Endodermal cell (in vitro differentiated cells): ENCODE measurements around the gene SCIMP. TPM values are rescaled to one million over a fixed set of nuclear protein-coding genes. Genes with fewer than 3 reads are reported as not detected.

Experiments used
- DNase-seq: peaks from one replicate; pipeline ENCODE4 v3.0.0-alpha.2; 2017
- H3K27ac ChIP-seq: 2 replicates; pipeline ENCODE4 v1.5.1; 2013; ENCODE audit warnings: mild to moderate bottlenecking, low read depth, low read length, moderate library complexity
- H3K27me3 ChIP-seq: 2 replicates; pipeline ENCODE4 v1.6.1; 2013; ENCODE audit warnings: mild to moderate bottlenecking, low read length, moderate library complexity; ENCODE audit not compliant: insufficient read depth, control insufficient read depth, poor library complexity, severe bottlenecking
- H3K36me3 ChIP-seq: 2 replicates; pipeline ENCODE4 v1.7.0; 2013; ENCODE audit warnings: mild to moderate bottlenecking, low read length, moderate library complexity; ENCODE audit not compliant: control insufficient read depth, insufficient read depth
- H3K4me1 ChIP-seq: one replicate; pipeline ENCODE4 v1.7.0; 2013; ENCODE audit warnings: low read length; ENCODE audit not compliant: control insufficient read depth, insufficient read depth
- H3K4me3 ChIP-seq: 2 replicates; pipeline ENCODE4 v1.5.1; 2013; ENCODE audit warnings: mild to moderate bottlenecking, low read length, moderate library complexity
- H3K9ac ChIP-seq: 2 replicates; pipeline ENCODE4 v1.6.1; 2013; ENCODE audit warnings: mild to moderate bottlenecking, low read length, moderate library complexity; ENCODE audit not compliant: poor library complexity, severe bottlenecking; ENCODE audit errors: extremely low read depth
- H3K9me3 ChIP-seq: 2 replicates; pipeline ENCODE4 v1.6.1; 2013; ENCODE audit warnings: mild to moderate bottlenecking, low read length, moderate library complexity; ENCODE audit not compliant: control insufficient read depth
- H3K27ac Mint-ChIP-seq: 2 replicates; pipeline ENCODE4 v1.8.0; 2020; ENCODE audit warnings: mixed read lengths
- H3K27me3 Mint-ChIP-seq: 2 replicates; pipeline ENCODE4 v1.8.0; 2021; ENCODE audit warnings: mild to moderate bottlenecking, mixed read lengths; ENCODE audit not compliant: insufficient read depth
- H3K36me3 Mint-ChIP-seq: 2 replicates; pipeline ENCODE4 v1.8.0; 2020; ENCODE audit warnings: low read depth, mixed read lengths
- H3K4me1 Mint-ChIP-seq: 2 replicates; pipeline ENCODE4 v1.8.0; 2020; ENCODE audit warnings: mixed read lengths
- H3K4me3 Mint-ChIP-seq: 2 replicates; pipeline ENCODE4 v1.8.0; 2020; ENCODE audit warnings: mild to moderate bottlenecking, moderate library complexity, mixed read lengths
- H3K9me3 Mint-ChIP-seq: 2 replicates; pipeline ENCODE4 v1.8.0; 2020; ENCODE audit warnings: mild to moderate bottlenecking, mixed read lengths
- CTCF ChIP-seq: fragments of 200-600 bp; sonication (generic); conservative IDR thresholded peaks from 2 replicates; pipeline ENCODE4 v1.5.0; 2021; ENCODE audit warnings: antibody characterized with exemption, mild to moderate bottlenecking
- WGBS, 2 experiments: methylation state at CpG; one replicate each; pipeline versions ENCODE4 v1.1.5 to v1.1.7; 2013; ENCODE audit warnings: missing lambda C conversion rate in 2 of 2, mixed read lengths in 1 of 2; ENCODE audit not compliant: insufficient coverage in 1 of 2, insufficient read length in 1 of 2; 5-methylcytosine and 5-hydroxymethylcytosine counted together
- total RNA-seq, 2 donors: library from RNA; stranded (reverse); fragmentation: NEBNext Ultra II Directional in 1 of 2; extraction: Animal tissue kit (Norgen Biotek cat#: 25700) in 1 of 2; gene quantifications; 2 replicates in 1 of 2; 3 replicates in 1 of 2; pipeline ENCODE4 v1.2.1, GENCODE V29; 2021

The SCIMP gene
- total RNA-seq, 2 donors from 2014 or later: not detected

GRCh38 chr17:5254414-5254813 lies 19.8 kb upstream of the SCIMP start:
- Mint-ChIP-seq H3K27me3 (no peaks in the 10 kb centered on the region), H3K9me3 (no peaks in the 10 kb centered on the region), H3K4me1 (no peaks in the 10 kb centered on the region), H3K27ac (no peak overlapping the region), H3K4me3 (no peak overlapping the region), H3K36me3 (no peaks in the 10 kb centered on the region)
- H3K27ac ChIP-seq: no peak overlapping the region
- no peaks in the 10 kb centered on the region for H3K27me3 ChIP-seq
- no peaks in the 10 kb centered on the region for H3K9me3 ChIP-seq
- DNase-seq: no peak
- no peak overlapping the region for H3K9ac ChIP-seq
- H3K4me3 ChIP-seq: no peak overlapping the region
- no peaks in the 10 kb centered on the region for H3K4me1 ChIP-seq
- H3K36me3 ChIP-seq: no peaks in the 10 kb centered on the region
- TF ChIP-seq CTCF: no peak
- WGBS, 2 experiments: 73 to 75% methylated on average over 6 of the region's 7 CpGs

- Histone ChIP-seq H3K4me3 (no peak overlapping the region), H3K9me3 (no peaks in the 10 kb centered on the region), H3K27me3 (no peaks in the 10 kb centered on the region), H3K27ac (no peak overlapping the region), H3K4me1 (no peaks in the 10 kb centered on the region), H3K36me3 (no peaks in the 10 kb centered on the region), H3K9ac (no peak overlapping the region)
- peak; percentile 88 for DNase-seq
- H3K36me3 Mint-ChIP-seq: no peaks in the 10 kb centered on the region
- H3K27me3 Mint-ChIP-seq: no peaks in the 10 kb centered on the region
- H3K4me3 Mint-ChIP-seq: no peak overlapping the region
- peak; percentile 76 for TF ChIP-seq CTCF
- WGBS, 2 experiments: 33 to 43% methylated on average over 1 of the region's 4 CpGs
- no peaks in the 10 kb centered on the region for H3K4me1 Mint-ChIP-seq
- no peaks in the 10 kb centered on the region for H3K9me3 Mint-ChIP-seq
- H3K27ac Mint-ChIP-seq: no peak overlapping the region
Observed at GRCh38 chr17:5249615-5250014, 15.0 kb upstream of the SCIMP start.

DNA sequence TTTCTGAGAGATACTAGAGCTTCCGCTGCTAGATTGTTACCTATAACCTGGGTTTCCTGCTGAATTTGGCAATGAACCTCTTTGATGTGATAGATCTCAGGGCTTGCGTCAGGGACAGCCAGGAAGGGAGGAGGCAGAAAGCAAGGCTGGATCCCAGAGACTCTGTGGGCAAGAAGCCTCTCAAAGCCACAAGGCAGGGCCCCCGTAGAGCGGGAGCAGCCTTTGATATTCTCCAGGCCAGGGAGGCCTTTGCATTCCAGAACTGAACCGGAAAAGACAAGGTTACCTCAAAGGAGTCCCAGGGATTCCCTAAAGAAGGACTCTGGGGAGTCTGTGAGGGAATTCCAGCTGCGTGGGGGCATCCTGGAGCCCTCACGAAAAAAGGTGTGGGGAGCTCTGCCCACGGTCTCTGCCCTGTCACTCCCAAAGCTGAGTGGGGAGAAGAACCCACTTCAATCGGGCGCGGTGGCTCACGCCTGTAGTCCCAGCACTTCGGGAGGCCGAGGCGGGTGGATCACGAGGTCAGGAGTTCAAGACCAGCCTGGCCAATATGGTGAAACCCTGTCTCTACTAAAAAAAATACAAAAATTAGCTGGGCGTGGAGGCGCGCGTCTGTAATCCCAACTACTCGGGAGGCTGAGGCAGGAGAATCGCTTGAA lies 14.3 kb upstream of the SCIMP start:
- Histone ChIP-seq H3K4me3 (no peak overlapping the region), H3K27ac (no peak overlapping the region), H3K36me3 (no peaks in the 10 kb centered on the region), H3K9ac (no peak overlapping the region), H3K27me3 (no peaks in the 10 kb centered on the region), H3K9me3 (no peaks in the 10 kb centered on the region), H3K4me1 (no peaks in the 10 kb centered on the region)
- Mint-ChIP-seq H3K9me3 (peaks cover 2% of the 10 kb centered on the region), H3K27ac (no peak overlapping the region), H3K4me1 (no peaks in the 10 kb centered on the region), H3K4me3 (no peak overlapping the region), H3K27me3 (no peaks in the 10 kb centered on the region), H3K36me3 (no peaks in the 10 kb centered on the region)
- DNase-seq: peak; percentile 66
- WGBS, 2 experiments: 74 to 75% methylated on average over 20 to 22 of the region's 22 CpGs
- TF ChIP-seq CTCF: no peak
